Neural cell (in vitro differentiated cells): Measurements from ENCODE around the gene INVS. TPM values are rescaled to one million over a fixed set of nuclear protein-coding genes. Genes with fewer than 3 reads are reported as not detected.

Experiments
- H2AFZ ChIP-seq: fragments of 200-600, 300-800 bp; sonication (generic), shearing (Covaris generic); 2 replicates; pipeline ENCODE4 v1.6.0; 2014; ENCODE audit warnings: low read depth, mild to moderate bottlenecking, antibody characterized with exemption, low read length, moderate library complexity
- H3F3A ChIP-seq: fragments of 200-600 bp; shearing (Covaris generic); 2 replicates; pipeline ENCODE4 v1.6.1; 2016; ENCODE audit warnings: mild to moderate bottlenecking, moderate library complexity, mixed read lengths, antibody characterized with exemption, low read length; ENCODE audit not compliant: insufficient read depth, poor library complexity, severe bottlenecking
- H3K27ac ChIP-seq: fragments of 200-600, 300-800 bp; sonication (generic), shearing (Covaris generic); 2 replicates; pipeline ENCODE4 v1.5.1; 2014; ENCODE audit warnings: mild to moderate bottlenecking, low read length, moderate library complexity
- H3K27me3 ChIP-seq: fragments of 300-800, 200-600 bp; sonication (generic), shearing (Covaris generic); 2 replicates; pipeline ENCODE4 v1.6.0; 2014; ENCODE audit warnings: mild to moderate bottlenecking, low read depth, low read length, moderate library complexity; ENCODE audit not compliant: insufficient read depth
- H3K36me3 ChIP-seq: fragments of 300-800, 200-600 bp; sonication (generic), shearing (Covaris generic); 2 replicates; pipeline ENCODE4 v1.5.1; 2014; ENCODE audit warnings: mild to moderate bottlenecking, antibody characterized with exemption, low read length, moderate library complexity; ENCODE audit not compliant: insufficient read depth
- H3K4me2 ChIP-seq: fragments of 300-800, 200-600 bp; sonication (generic), shearing (Covaris generic); 2 replicates; pipeline ENCODE4 v1.6.0; 2014; ENCODE audit warnings: mild to moderate bottlenecking, low read length
- H3K4me3 ChIP-seq: fragments of 300-800, 200-600 bp; sonication (generic), shearing (Covaris generic); 2 replicates; pipeline ENCODE4 v1.5.1; 2014; ENCODE audit warnings: mild to moderate bottlenecking, low read length, moderate library complexity
- H3K79me2 ChIP-seq: fragments of 200-600 bp; shearing (Covaris generic); replicated peaks from 2 replicates; pipeline ENCODE4 v1.6.0; 2014; ENCODE audit warnings: mild to moderate bottlenecking, low read length, moderate library complexity; ENCODE audit not compliant: insufficient read depth
- H3K9ac ChIP-seq: fragments of 300-800, 200-600 bp; sonication (generic), shearing (Covaris generic); 2 replicates; pipeline ENCODE4 v1.6.1; 2016; ENCODE audit warnings: mild to moderate bottlenecking, low read length, mixed read lengths
- H3K9me2 ChIP-seq: fragments of 200-600 bp; shearing (Covaris generic); 2 replicates; pipeline ENCODE4 v1.6.1; 2016; ENCODE audit warnings: mild to moderate bottlenecking, low read length, mixed read lengths; ENCODE audit not compliant: insufficient read depth
- H3K9me3 ChIP-seq: fragments of 200-600, 300-800 bp; sonication (generic), shearing (Covaris generic); 2 replicates; pipeline ENCODE4 v1.6.1; 2016; ENCODE audit warnings: mild to moderate bottlenecking, mixed run types, low read length, moderate library complexity, mixed read lengths
- H4K20me1 ChIP-seq: fragments of 200-600 bp; shearing (Covaris generic); 2 replicates; pipeline ENCODE4 v1.6.1; 2016; ENCODE audit warnings: mild to moderate bottlenecking, mixed run types; ENCODE audit not compliant: insufficient read depth
- EP300 ChIP-seq: fragments of 450-650 bp; conservative IDR thresholded peaks from 2 replicates; pipeline ENCODE4 v1.6.1; 2014; ENCODE audit warnings: antibody characterized with exemption, mild to moderate bottlenecking, moderate library complexity; ENCODE audit not compliant: poor library complexity, severe bottlenecking
- EZH2 ChIP-seq: fragments of 200-600, 300-800 bp; shearing (Covaris generic), sonication (generic); IDR thresholded peaks from 2 replicates; pipeline ENCODE4 v1.6.1; 2014; ENCODE audit warnings: antibody characterized with exemption, low read length, borderline replicate concordance, mild to moderate bottlenecking; ENCODE audit not compliant: insufficient read depth, poor library complexity, severe bottlenecking
- MXI1 ChIP-seq: fragments of 450-650 bp; conservative IDR thresholded peaks from 2 replicates; pipeline ENCODE4 v1.6.1; 2014; ENCODE audit warnings: antibody characterized with exemption, mild to moderate bottlenecking; ENCODE audit not compliant: poor library complexity, severe bottlenecking
- POLR2AphosphoS5 ChIP-seq: IDR thresholded peaks from 2 replicates; pipeline ENCODE4 v1.6.1; 2012
- RAD21 ChIP-seq: fragments of 450-650 bp; conservative IDR thresholded peaks from 2 replicates; pipeline ENCODE4 v1.6.1; 2014; ENCODE audit warnings: antibody characterized with exemption, mild to moderate bottlenecking, moderate library complexity
- SMC3 ChIP-seq: fragments of 450-650 bp; conservative IDR thresholded peaks from 2 replicates; pipeline ENCODE4 v1.6.1; 2014; ENCODE audit warnings: antibody characterized with exemption, mild to moderate bottlenecking, moderate library complexity; ENCODE audit not compliant: poor library complexity
- TAF1 ChIP-seq: IDR thresholded peaks from 2 replicates; pipeline ENCODE4 v1.6.1; 2012; ENCODE audit warnings: low read depth
- polyA plus RNA-seq: library from polyadenylated mRNA; depleted of rRNA; stranded (reverse); fragments of >200 nt; gene quantifications from 2 replicates; pipeline ENCODE4 v1.2.3, GENCODE V29; 2014
- TF ChIP-seq, protein P1 (sequence below): fragments of 450-650 bp; IDR thresholded peaks from 2 replicates; pipeline ENCODE4 v1.5.1; 2014; ENCODE audit warnings: antibody characterized with exemption, mild to moderate bottlenecking, moderate library complexity; ENCODE audit not compliant: poor library complexity, severe bottlenecking
- TF ChIP-seq, protein P2 (sequence below): IDR thresholded peaks from 2 replicates; pipeline ENCODE4 v1.6.1; 2012; ENCODE audit warnings: borderline replicate concordance

INVS gene
- polyA plus RNA-seq, 1 donor from 2014 or later = 11.3 TPM

DNA sequence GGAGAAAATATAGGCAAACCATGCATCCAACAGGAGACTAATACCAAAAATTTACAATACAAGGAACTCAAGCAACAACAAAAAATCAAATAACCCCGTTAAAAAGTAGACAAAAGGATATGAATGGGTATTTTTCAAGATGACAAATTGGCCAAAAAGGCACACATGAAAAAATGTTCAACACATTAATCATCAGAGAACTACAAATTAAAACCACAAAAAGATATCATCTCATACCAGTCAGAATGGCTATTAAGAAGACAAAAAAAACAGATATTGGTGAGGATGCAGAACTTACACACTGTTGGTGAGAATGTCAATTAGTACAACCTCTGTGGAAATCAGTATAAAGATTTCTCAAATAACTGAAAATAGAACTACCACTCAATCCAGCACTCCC lies 218.7 kb downstream of the INVS start:
- no peaks in the 10 kb centered on the region for H3K9me3 ChIP-seq
- H3K4me2 ChIP-seq = no peak overlapping the region
- TF ChIP-seq, protein P1, sequence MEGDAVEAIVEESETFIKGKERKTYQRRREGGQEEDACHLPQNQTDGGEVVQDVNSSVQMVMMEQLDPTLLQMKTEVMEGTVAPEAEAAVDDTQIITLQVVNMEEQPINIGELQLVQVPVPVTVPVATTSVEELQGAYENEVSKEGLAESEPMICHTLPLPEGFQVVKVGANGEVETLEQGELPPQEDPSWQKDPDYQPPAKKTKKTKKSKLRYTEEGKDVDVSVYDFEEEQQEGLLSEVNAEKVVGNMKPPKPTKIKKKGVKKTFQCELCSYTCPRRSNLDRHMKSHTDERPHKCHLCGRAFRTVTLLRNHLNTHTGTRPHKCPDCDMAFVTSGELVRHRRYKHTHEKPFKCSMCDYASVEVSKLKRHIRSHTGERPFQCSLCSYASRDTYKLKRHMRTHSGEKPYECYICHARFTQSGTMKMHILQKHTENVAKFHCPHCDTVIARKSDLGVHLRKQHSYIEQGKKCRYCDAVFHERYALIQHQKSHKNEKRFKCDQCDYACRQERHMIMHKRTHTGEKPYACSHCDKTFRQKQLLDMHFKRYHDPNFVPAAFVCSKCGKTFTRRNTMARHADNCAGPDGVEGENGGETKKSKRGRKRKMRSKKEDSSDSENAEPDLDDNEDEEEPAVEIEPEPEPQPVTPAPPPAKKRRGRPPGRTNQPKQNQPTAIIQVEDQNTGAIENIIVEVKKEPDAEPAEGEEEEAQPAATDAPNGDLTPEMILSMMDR = no peak
- TF ChIP-seq, protein P2, sequence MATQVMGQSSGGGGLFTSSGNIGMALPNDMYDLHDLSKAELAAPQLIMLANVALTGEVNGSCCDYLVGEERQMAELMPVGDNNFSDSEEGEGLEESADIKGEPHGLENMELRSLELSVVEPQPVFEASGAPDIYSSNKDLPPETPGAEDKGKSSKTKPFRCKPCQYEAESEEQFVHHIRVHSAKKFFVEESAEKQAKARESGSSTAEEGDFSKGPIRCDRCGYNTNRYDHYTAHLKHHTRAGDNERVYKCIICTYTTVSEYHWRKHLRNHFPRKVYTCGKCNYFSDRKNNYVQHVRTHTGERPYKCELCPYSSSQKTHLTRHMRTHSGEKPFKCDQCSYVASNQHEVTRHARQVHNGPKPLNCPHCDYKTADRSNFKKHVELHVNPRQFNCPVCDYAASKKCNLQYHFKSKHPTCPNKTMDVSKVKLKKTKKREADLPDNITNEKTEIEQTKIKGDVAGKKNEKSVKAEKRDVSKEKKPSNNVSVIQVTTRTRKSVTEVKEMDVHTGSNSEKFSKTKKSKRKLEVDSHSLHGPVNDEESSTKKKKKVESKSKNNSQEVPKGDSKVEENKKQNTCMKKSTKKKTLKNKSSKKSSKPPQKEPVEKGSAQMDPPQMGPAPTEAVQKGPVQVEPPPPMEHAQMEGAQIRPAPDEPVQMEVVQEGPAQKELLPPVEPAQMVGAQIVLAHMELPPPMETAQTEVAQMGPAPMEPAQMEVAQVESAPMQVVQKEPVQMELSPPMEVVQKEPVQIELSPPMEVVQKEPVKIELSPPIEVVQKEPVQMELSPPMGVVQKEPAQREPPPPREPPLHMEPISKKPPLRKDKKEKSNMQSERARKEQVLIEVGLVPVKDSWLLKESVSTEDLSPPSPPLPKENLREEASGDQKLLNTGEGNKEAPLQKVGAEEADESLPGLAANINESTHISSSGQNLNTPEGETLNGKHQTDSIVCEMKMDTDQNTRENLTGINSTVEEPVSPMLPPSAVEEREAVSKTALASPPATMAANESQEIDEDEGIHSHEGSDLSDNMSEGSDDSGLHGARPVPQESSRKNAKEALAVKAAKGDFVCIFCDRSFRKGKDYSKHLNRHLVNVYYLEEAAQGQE = no peak
- TF ChIP-seq EP300 = no peak
- TF ChIP-seq MXI1 = no peak
- TF ChIP-seq EZH2 = no peak
- no peak for TF ChIP-seq RAD21
- TF ChIP-seq TAF1 = no peak
- no peak for TF ChIP-seq SMC3
- no peak for TF ChIP-seq POLR2AphosphoS5
- no peak overlapping the region for H3K4me3 ChIP-seq
- peaks cover 6% of the 10 kb centered on the region for H3K36me3 ChIP-seq
- H3K79me2 ChIP-seq = no peaks in the 10 kb centered on the region
- H4K20me1 ChIP-seq = no peaks in the 10 kb centered on the region
- H3K27me3 ChIP-seq = no peaks in the 10 kb centered on the region
- no peaks in the 10 kb centered on the region for H3K9me2 ChIP-seq
- no peak overlapping the region for H2AFZ ChIP-seq
- no peaks in the 10 kb centered on the region for H3F3A ChIP-seq
- H3K9ac ChIP-seq = no peak overlapping the region
- no peak overlapping the region for H3K27ac ChIP-seq

DNA sequence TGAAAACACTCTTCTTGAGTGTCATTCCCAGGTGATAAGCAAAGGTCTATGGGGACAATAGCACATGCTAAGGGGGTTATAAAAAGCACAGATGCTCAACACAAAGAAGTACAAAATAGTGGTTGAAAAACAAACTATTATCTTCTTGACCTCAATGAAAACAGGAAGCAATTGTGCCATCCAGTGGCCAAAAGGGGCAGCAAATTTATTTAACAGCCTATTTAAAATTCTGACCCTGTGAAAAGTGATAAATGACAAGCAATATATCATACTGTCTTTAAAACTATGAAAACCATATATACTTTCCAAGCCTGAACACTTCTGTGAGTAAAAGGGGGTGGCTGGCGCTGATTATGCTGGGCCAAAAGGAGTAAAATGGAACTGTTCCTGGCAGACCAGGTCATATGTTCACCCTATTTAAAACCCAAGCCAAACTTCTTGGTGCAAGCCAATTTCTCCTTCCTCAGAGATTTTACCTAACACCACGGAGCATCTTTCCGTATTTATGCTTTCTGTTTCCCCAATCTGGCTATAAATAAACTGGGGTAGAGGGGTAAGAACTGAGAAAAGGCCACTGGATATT lies 224.0 kb downstream of the INVS start:
- Histone ChIP-seq H3K36me3 (no peaks in the 10 kb centered on the region), H3K79me2 (no peaks in the 10 kb centered on the region), H3K9me2 (no peaks in the 10 kb centered on the region), H3K9me3 (no peaks in the 10 kb centered on the region), H3K9ac (no peak overlapping the region), H3K4me2 (no peak overlapping the region), H3F3A (no peaks in the 10 kb centered on the region), H3K27me3 (no peaks in the 10 kb centered on the region), H3K27ac (no peak overlapping the region), H3K4me3 (no peak overlapping the region), H2AFZ (no peak overlapping the region), H4K20me1 (no peaks in the 10 kb centered on the region)
- no peak for TF ChIP-seq EZH2
- no peak for TF ChIP-seq TAF1
- TF ChIP-seq, protein P1 = peak; percentile 83
- TF ChIP-seq, protein P2 = no peak
- peak; percentile 89 for TF ChIP-seq SMC3
- TF ChIP-seq EP300 = no peak
- no peak for TF ChIP-seq POLR2AphosphoS5
- TF ChIP-seq RAD21 = peak; percentile 79
- TF ChIP-seq MXI1 = no peak
